Stimulated activated CD4-positive, alpha-beta T cell treated with anti-CD3 and anti-CD28 coated beads, TNF-alpha, amount 100 ng/mL, for 24 hours (primary cell): ENCODE measurements around the gene LTO1.
A peak's percentile ranks its signal among the peaks of the same experiment; 100 is the strongest.

Experiments used
- DNase-seq, 3 experiments: peaks; one replicate each; pipeline ENCODE4 v3.0.0-alpha.2; 2020; ENCODE audit warnings: low read depth in 3 of 3

LTO1 gene

GRCh38 chr11:69677749-69678148, 2.6 kb upstream of the LTO1 start:
- DNase-seq: no peak

GRCh38 chr11:69674267-69674885, 777 bp downstream of the LTO1 start:
- DNase-seq: no peak

GRCh38 chr11:69671734-69672465, 3.3 kb downstream of the LTO1 start:
- DNase-seq: no peak

- DNase-seq: peak; percentile 23 to 52 (median 37)
These were observed 4.9 kb downstream of the LTO1 start for GRCh38 chr11:69670158-69670845.

GRCh38 chr11:69669486-69669885, 5.7 kb downstream of the LTO1 start:
- no peak for DNase-seq

- DNase-seq: no peak
These were observed 7.2 kb downstream of the LTO1 start for GRCh38 chr11:69667619-69668604.

- no peak for DNase-seq
These were observed 8.2 kb downstream of the LTO1 start for GRCh38 chr11:69666752-69667536.

- no peak for DNase-seq
These were observed 8.9 kb downstream of the LTO1 start for GRCh38 chr11:69666261-69666660.

- no peak for DNase-seq
These were observed 9.5 kb downstream of the LTO1 start for GRCh38 chr11:69665669-69666068.

- DNase-seq: no peak
These were observed 10.3 kb downstream of the LTO1 start for GRCh38 chr11:69664901-69665300.

GRCh38 chr11:69664103-69664775, 10.9 kb downstream of the LTO1 start:
- DNase-seq: no peak

- DNase-seq: no peak
These were observed 11.8 kb downstream of the LTO1 start for GRCh38 chr11:69663326-69663725.

- no peak for DNase-seq
These were observed 12.3 kb downstream of the LTO1 start for GRCh38 chr11:69662806-69663205.

- no peak for DNase-seq
These were observed 13.0 kb downstream of the LTO1 start for GRCh38 chr11:69662021-69662698.

GRCh38 chr11:69661413-69661715, 13.8 kb downstream of the LTO1 start:
- DNase-seq: no peak

GRCh38 chr11:69660001-69660500, 15.1 kb downstream of the LTO1 start:
- no peak for DNase-seq

- no peak for DNase-seq
These were observed 15.6 kb downstream of the LTO1 start for GRCh38 chr11:69659591-69659990.

GRCh38 chr11:69658626-69659450, 16.3 kb downstream of the LTO1 start:
- no peak for DNase-seq
